ENCODE results near the gene FLNB.

DNA sequence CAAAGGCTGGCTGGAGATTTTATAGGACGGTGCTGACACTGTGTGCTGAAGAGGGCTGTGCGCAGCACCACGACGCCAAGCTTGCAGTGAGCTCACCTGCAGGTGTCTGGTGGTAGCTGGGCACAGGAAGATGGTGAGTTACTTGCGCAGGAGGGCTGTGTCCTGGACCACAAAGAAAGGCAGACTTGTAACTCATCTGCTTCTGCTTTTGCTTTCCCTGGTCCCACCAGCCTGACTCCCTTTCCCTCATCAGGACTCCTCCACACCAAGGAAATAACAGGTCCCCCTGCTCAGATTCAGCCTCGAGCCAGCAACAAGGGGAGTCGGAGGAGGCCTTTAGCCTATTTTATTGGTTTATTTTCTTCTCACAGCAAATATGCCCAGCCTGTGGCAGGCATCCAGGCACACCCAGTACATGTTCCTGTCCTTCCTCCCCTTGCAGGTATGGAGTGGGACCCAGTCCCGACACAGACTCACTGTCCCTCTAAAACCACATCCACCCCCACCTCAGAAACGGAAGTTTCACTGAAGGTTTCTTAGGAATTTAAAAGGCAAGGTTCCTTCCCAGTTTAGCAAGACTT is 35.6 kb upstream of the FLNB start:
- TF ChIP-seq, protein P1, sequence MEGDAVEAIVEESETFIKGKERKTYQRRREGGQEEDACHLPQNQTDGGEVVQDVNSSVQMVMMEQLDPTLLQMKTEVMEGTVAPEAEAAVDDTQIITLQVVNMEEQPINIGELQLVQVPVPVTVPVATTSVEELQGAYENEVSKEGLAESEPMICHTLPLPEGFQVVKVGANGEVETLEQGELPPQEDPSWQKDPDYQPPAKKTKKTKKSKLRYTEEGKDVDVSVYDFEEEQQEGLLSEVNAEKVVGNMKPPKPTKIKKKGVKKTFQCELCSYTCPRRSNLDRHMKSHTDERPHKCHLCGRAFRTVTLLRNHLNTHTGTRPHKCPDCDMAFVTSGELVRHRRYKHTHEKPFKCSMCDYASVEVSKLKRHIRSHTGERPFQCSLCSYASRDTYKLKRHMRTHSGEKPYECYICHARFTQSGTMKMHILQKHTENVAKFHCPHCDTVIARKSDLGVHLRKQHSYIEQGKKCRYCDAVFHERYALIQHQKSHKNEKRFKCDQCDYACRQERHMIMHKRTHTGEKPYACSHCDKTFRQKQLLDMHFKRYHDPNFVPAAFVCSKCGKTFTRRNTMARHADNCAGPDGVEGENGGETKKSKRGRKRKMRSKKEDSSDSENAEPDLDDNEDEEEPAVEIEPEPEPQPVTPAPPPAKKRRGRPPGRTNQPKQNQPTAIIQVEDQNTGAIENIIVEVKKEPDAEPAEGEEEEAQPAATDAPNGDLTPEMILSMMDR (IDR thresholded peaks at IDR 0.05; ENCODE audit: low read length), result no peak
- TF ChIP-seq EZH2 (optimal IDR thresholded peaks at IDR 0.05; ENCODE audit: low read depth, low read length) (no peak), EZH2phosphoT487 (IDR thresholded peaks at IDR 0.05; ENCODE audit: low read length) (no peak)
